OCI-LY1 (cell line): ENCODE data around the gene C1orf94.

ENCODE experiments used
- H2AFZ ChIP-seq: fragments of 200-600 bp; sonication (generic), shearing (Covaris generic); 2 replicates; pipeline ENCODE4 v1.6.0; 2014; ENCODE audit warnings: antibody characterized with exemption, mild to moderate bottlenecking, low read length
- H3F3A ChIP-seq: fragments of 200-600 bp; sonication (generic), shearing (Covaris generic); 2 replicates; pipeline ENCODE4 v1.6.0; 2014; ENCODE audit warnings: mild to moderate bottlenecking, antibody characterized with exemption, low read length, moderate library complexity; ENCODE audit not compliant: insufficient read depth
- H3K27ac ChIP-seq: fragments of 200-600 bp; sonication (generic); 2 replicates; pipeline ENCODE4 v1.5.1; 2014; ENCODE audit warnings: low read length, mixed run types, mild to moderate bottlenecking, low read depth; ENCODE audit not compliant: poor library complexity, severe bottlenecking
- H3K27me3 ChIP-seq: fragments of 200-600 bp; sonication (generic); 2 replicates; pipeline ENCODE4 v1.6.0; 2014; ENCODE audit warnings: antibody characterized with exemption, mild to moderate bottlenecking, low read length, moderate library complexity; ENCODE audit not compliant: insufficient read depth
- H3K36me3 ChIP-seq: fragments of 200-600 bp; sonication (generic); 2 replicates; pipeline ENCODE4 v1.6.1; 2014; ENCODE audit warnings: mild to moderate bottlenecking, antibody characterized with exemption, low read length, moderate library complexity, mixed read lengths; ENCODE audit not compliant: insufficient read depth
- H3K4me1 ChIP-seq: fragments of 200-600 bp; sonication (generic); 2 replicates; pipeline ENCODE4 v1.5.1; 2014; ENCODE audit warnings: mild to moderate bottlenecking, low read length, moderate library complexity; ENCODE audit not compliant: insufficient read depth, severe bottlenecking
- H3K4me2 ChIP-seq: fragments of 200-600 bp; sonication (generic), shearing (Covaris generic); 2 replicates; pipeline ENCODE4 v1.6.1; 2014; ENCODE audit warnings: low read length
- H3K4me3 ChIP-seq: fragments of 200-600 bp; sonication (generic); 2 replicates; pipeline ENCODE4 v1.5.1; 2014; ENCODE audit warnings: low read length, low read depth, mild to moderate bottlenecking, mixed read lengths; ENCODE audit not compliant: poor library complexity, severe bottlenecking
- H3K79me2 ChIP-seq: fragments of 200-600 bp; shearing (Covaris generic); 2 replicates; pipeline ENCODE4 v1.6.1; 2016; ENCODE audit warnings: mixed run types, low read length, mixed read lengths; ENCODE audit not compliant: insufficient read depth
- H3K9ac ChIP-seq: fragments of 200-600 bp; sonication (generic), shearing (Covaris generic); 2 replicates; pipeline ENCODE4 v1.6.1; 2014; ENCODE audit warnings: mild to moderate bottlenecking, low read length, mixed read lengths
- H3K9me2 ChIP-seq: fragments of 200-600 bp; sonication (generic), shearing (Covaris generic); 2 replicates; pipeline ENCODE4 v1.6.1; 2014; ENCODE audit warnings: low read depth, mild to moderate bottlenecking, low read length, mixed read lengths
- H3K9me3 ChIP-seq: fragments of 200-600 bp; shearing (Covaris generic); 2 replicates; pipeline ENCODE4 v1.6.1; 2014; ENCODE audit warnings: low read length, mixed read lengths
- H4K20me1 ChIP-seq: fragments of 200-600 bp; sonication (generic), shearing (Covaris generic); 2 replicates; pipeline ENCODE4 v1.6.0; 2016; ENCODE audit warnings: mild to moderate bottlenecking, low read length; ENCODE audit not compliant: insufficient read depth
- EZH2 ChIP-seq: fragments of 200-600 bp; sonication (generic), shearing (Covaris generic); IDR thresholded peaks from 2 replicates; pipeline ENCODE4 v1.8.0; 2017; ENCODE audit warnings: borderline replicate concordance, mixed run types, mild to moderate bottlenecking, antibody characterized with exemption, low read length, moderate library complexity, mixed read lengths
- TF ChIP-seq, protein P1 (sequence below): fragments of 200-600 bp; sonication (generic), shearing (Covaris generic); IDR thresholded peaks from 2 replicates; pipeline ENCODE4 v1.5.1; 2017; ENCODE audit warnings: mild to moderate bottlenecking, antibody characterized with exemption, low read length, moderate library complexity, mixed read lengths

The C1orf94 gene

DNA sequence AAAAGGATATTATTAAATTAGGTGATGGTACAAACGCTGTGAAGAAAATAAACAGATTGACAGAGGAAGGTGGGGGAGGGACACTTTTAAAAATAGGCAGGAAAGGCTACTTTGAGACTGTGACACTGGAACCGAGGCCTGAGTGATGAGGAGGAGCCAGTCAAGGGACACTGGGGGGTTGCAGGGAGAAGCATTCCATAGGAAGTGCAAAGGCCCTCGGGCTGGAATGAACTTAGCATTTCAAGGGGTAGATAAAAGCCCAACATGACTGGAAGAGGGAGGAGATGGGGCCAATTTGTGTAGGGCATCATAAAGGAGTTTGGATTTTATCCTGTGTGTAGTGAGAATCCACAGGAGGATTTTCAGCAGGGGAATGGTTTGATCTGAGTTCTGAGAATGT, 15.9 kb downstream of the C1orf94 start:
- no peaks in the 10 kb centered on the region for H3K4me1 ChIP-seq
- H3K9me2 ChIP-seq = no peaks in the 10 kb centered on the region
- no peaks in the 10 kb centered on the region for H3K9me3 ChIP-seq
- H3F3A ChIP-seq = no peaks in the 10 kb centered on the region
- no peaks in the 10 kb centered on the region for H4K20me1 ChIP-seq
- no peak for TF ChIP-seq EZH2
- TF ChIP-seq, protein P1, sequence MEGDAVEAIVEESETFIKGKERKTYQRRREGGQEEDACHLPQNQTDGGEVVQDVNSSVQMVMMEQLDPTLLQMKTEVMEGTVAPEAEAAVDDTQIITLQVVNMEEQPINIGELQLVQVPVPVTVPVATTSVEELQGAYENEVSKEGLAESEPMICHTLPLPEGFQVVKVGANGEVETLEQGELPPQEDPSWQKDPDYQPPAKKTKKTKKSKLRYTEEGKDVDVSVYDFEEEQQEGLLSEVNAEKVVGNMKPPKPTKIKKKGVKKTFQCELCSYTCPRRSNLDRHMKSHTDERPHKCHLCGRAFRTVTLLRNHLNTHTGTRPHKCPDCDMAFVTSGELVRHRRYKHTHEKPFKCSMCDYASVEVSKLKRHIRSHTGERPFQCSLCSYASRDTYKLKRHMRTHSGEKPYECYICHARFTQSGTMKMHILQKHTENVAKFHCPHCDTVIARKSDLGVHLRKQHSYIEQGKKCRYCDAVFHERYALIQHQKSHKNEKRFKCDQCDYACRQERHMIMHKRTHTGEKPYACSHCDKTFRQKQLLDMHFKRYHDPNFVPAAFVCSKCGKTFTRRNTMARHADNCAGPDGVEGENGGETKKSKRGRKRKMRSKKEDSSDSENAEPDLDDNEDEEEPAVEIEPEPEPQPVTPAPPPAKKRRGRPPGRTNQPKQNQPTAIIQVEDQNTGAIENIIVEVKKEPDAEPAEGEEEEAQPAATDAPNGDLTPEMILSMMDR = no peak
- no peaks in the 10 kb centered on the region; the same call in 1 of the 2 replicates for H3K27me3 ChIP-seq
- H3K27ac ChIP-seq = no peak overlapping the region
- H3K36me3 ChIP-seq = no peaks in the 10 kb centered on the region
- no peak overlapping the region for H3K9ac ChIP-seq
- H3K4me2 ChIP-seq = no peak overlapping the region
- no peak overlapping the region for H3K4me3 ChIP-seq
- no peaks in the 10 kb centered on the region for H3K79me2 ChIP-seq
- no peak overlapping the region for H2AFZ ChIP-seq

- H3K4me3 ChIP-seq = no peak overlapping the region
- H4K20me1 ChIP-seq = no peaks in the 10 kb centered on the region
- H3K9ac ChIP-seq = no peak overlapping the region
- no peak overlapping the region for H2AFZ ChIP-seq
- H3K27ac ChIP-seq = no peak overlapping the region
- TF ChIP-seq, protein P1 = no peak
- TF ChIP-seq EZH2 = no peak
- H3K4me1 ChIP-seq = no peaks in the 10 kb centered on the region
- H3K36me3 ChIP-seq = no peaks in the 10 kb centered on the region
- H3K27me3 ChIP-seq = peaks cover 3% of the 10 kb centered on the region; the same call in 1 of the 2 replicates
- H3K9me3 ChIP-seq = no peaks in the 10 kb centered on the region
- no peaks in the 10 kb centered on the region for H3K79me2 ChIP-seq
- H3K9me2 ChIP-seq = no peaks in the 10 kb centered on the region
- no peaks in the 10 kb centered on the region for H3F3A ChIP-seq
- H3K4me2 ChIP-seq = no peak overlapping the region
Observed at GRCh38 chr1:34199927-34200326, 23.2 kb downstream of the C1orf94 start.

- Histone ChIP-seq H4K20me1 (no peaks in the 10 kb centered on the region), H3K36me3 (no peaks in the 10 kb centered on the region), H3K9ac (no peak overlapping the region), H3K4me2 (no peak overlapping the region), H3K9me2 (no peaks in the 10 kb centered on the region), H3F3A (no peaks in the 10 kb centered on the region), H3K9me3 (no peaks in the 10 kb centered on the region), H3K27ac (no peak overlapping the region), H3K27me3 (no peaks in the 10 kb centered on the region), H3K79me2 (no peaks in the 10 kb centered on the region), H2AFZ (no peak overlapping the region), H3K4me3 (no peak overlapping the region), H3K4me1 (no peaks in the 10 kb centered on the region)
- TF ChIP-seq, protein P1 = no peak
Observed at GRCh38 chr1:34212673-34213072, 36.0 kb downstream of the C1orf94 start.
